Measurements from ENCODE around the gene KLHL15.
"Not testable (repeated sequence)": the region's sequence is repeated elsewhere in the genome, so short reads cannot be mapped to it uniquely, and the experiment has no call there.

KLHL15 gene, protein sequence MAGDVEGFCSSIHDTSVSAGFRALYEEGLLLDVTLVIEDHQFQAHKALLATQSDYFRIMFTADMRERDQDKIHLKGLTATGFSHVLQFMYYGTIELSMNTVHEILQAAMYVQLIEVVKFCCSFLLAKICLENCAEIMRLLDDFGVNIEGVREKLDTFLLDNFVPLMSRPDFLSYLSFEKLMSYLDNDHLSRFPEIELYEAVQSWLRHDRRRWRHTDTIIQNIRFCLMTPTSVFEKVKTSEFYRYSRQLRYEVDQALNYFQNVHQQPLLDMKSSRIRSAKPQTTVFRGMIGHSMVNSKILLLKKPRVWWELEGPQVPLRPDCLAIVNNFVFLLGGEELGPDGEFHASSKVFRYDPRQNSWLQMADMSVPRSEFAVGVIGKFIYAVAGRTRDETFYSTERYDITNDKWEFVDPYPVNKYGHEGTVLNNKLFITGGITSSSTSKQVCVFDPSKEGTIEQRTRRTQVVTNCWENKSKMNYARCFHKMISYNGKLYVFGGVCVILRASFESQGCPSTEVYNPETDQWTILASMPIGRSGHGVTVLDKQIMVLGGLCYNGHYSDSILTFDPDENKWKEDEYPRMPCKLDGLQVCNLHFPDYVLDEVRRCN

DNA sequence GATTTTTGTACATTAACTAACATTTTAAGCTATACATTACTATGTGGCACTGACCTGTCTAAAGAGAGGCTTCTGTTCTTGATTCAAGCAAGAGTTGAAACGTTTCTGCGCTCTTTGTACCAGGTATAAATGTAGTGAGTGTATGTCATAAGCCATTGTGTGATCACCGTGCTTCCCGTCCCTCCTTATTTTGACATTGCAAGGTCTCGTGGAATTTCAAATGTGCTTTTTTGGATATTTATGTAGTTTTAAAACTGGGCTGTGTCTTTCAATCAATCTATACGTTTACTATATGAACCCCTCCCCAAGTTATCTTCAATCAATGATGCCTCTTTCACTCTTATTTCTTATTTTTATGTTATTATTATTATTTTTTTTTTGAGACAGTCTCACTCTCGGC is at the start of gene KLHL15:
TSS of gene KLHL15 (minus strand) at position 101 of the 400 bp plus-strand sequence. CDS start 20,493 bp downstream, outside the sequence.
- Histone ChIP-seq H3K36me3 (ENCODE audit: insufficient read depth, low read length) (no peaks in the 10 kb centered on the region), H3K4me1 (ENCODE audit: insufficient read depth, low read length) (no peaks in the 10 kb centered on the region), H3K9ac (ENCODE audit: low read depth, low read length) (peak within 1 kb of the TSS; percentile 81), H3K9me3 (ENCODE audit: control insufficient read depth, insufficient read depth, low read length) (no peaks in the 10 kb centered on the region)

DNA sequence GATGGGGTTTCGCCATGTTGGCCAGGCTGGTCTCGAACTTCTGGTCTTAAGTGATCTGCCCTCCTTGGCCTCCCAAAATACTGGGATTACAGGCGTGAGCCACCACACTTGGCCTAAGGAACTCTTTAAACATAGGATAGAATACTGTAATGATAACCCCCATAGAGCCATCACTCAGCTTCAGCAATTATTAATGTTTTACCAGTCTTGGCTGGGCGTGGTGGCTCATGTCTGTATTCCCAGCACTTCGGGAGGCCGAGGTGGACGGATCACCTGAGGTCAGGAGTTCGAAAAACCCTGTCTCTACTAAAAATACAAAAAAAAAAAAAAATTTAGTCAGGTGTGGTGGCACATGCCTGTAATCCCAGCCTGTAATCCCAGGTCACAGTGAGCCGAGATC is 42.9 kb upstream of the KLHL15 start:
- Histone ChIP-seq H3K36me3 (ENCODE audit: insufficient read depth, low read length) (peaks cover 43% of the 10 kb centered on the region), H3K9ac (ENCODE audit: low read depth, low read length) (no peak overlapping the region), H3K9me3 (ENCODE audit: control insufficient read depth, insufficient read depth, low read length) (no peaks in the 10 kb centered on the region), H3K4me1 (ENCODE audit: insufficient read depth, low read length) (no peaks in the 10 kb centered on the region)

DNA sequence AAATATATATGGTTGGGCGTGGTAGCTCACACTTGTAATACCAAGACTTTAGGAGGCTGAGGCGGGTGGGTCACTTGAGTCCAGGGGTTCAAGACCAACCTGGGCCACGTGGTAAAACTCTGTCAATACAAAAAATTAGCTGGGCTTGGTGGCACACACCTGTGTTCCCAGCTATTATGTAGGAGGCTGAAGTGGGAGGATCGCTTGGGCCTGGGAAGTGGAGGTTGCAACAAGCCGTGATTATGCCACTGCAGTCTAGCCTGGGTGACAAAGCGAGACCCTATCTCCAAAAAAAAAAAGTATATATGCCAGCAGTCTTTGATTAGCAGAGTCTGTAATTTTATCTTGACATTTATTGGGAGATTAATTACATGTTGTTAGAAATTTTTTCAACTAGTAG is 36.5 kb upstream of the KLHL15 start:
- Histone ChIP-seq H3K9me3 (ENCODE audit: control insufficient read depth, insufficient read depth, low read length) (no peaks in the 10 kb centered on the region), H3K36me3 (ENCODE audit: insufficient read depth, low read length) (peaks cover 57% of the 10 kb centered on the region), H3K9ac (ENCODE audit: low read depth, low read length) (no peak overlapping the region), H3K4me1 (ENCODE audit: insufficient read depth, low read length) (no peaks in the 10 kb centered on the region)

DNA sequence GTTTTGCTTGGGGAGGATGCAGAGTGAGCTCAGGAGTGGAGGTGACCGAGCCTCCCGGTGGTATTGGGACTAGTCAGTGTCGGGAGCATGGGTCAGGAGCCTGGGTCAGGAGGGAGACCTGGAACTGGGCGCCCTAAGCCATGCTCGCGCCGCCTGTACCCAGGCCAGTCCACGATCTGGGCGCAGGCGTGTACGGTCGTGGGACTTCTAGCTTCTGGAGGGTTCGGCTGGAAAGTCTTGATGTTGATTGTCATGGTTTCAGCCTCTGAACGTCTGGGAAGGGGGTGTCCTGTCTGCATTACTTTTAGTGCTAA is 28.0 kb upstream of the KLHL15 start:
- Histone ChIP-seq H3K9ac (ENCODE audit: low read depth, low read length) (no peak overlapping the region), H3K36me3 (ENCODE audit: insufficient read depth, low read length) (peaks cover 24% of the 10 kb centered on the region), H3K4me1 (ENCODE audit: insufficient read depth, low read length) (no peaks in the 10 kb centered on the region), H3K9me3 (ENCODE audit: control insufficient read depth, insufficient read depth, low read length) (no peaks in the 10 kb centered on the region)

DNA sequence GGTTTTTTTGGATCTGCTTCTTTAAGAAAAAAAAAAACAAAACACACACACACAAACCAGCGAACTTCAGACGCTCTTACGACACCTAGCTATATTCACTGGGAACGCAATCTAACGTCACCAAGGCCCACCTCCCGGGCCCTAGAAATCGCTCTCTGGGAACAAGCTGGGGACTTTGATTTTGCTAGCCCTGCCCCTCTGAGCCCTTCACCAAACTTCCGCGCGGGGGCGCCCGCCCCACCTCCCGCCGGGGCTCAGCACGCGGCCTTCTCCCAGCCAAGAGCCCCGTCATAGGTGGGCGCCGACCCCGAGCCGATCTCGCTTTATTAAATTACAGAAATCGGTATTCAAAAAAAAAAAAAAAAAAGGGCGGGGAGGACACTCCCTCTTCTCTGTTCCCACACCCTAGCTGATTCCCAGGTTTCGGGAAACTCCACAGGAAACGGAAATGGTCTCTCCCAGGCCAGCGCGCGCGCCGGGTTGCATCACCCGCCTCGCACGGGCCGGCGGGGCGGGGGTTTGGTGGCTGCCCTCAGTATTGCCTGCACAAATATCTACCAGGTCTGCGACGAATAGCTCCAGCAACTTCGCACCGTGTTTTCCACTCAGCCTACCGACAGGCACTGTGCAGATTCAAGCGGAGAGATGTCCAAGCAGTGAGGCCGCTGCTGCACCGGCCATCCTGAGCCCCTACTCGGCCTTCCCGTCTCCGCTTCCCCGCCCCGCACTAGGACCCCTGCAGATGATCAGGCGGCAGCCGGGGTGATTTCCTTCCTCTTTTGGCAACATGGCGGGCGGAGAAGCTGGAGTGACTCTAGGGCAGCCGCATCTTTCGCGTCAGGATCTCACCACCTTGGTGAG is 27.4 kb upstream of the KLHL15 start, which contains the start of gene EIF2S3:
TSS of gene EIF2S3 (plus strand) at position 775 of the 861 bp plus-strand sequence. CDS start at position 788, 13 bp downstream.
- Histone ChIP-seq H3K9me3 (ENCODE audit: control insufficient read depth, insufficient read depth, low read length) (no peaks in the 10 kb centered on the region), H3K4me1 (ENCODE audit: insufficient read depth, low read length) (no peaks in the 10 kb centered on the region), H3K9ac (ENCODE audit: low read depth, low read length) (no peak within 1 kb of the TSS)

DNA sequence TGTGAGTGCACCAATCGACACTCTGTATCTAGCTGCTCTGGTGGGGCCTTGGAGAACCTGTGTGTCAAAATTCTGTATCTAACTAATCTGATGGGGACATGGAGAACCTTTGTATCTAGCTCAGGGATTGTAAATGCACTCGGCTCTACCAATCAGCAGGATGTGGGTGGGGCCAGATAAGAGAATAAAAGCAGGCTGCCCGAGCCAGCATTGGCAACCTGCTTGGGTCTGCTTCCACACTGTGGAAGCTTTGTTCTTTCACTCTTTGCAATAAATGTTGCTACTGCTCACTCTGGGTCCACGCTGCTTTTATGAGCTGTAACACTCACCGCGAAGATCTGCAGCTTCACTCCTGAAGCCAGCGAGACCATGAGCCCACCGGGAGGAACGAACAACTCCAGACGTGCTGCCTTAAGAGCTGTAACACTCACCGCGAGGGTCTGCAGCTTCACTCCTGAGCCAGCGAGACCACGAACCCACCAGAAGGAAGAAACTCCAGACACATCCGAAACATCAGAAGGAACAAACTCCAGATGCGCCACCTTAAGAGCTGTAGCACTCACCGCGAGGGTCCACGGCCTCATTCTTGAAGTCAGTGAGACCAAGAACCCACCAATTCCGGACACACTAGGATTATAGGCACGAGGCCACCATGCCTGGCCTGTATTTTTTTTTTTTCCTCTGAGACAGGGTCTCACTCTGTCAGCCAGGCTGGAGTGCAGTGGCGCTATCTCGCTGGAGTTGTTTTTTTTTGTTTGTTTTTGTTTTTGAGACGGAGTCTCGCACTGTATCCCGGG is 23.7 kb upstream of the KLHL15 start:
- H3K9ac ChIP-seq (ENCODE audit: low read depth, low read length); H3K36me3 ChIP-seq (ENCODE audit: insufficient read depth, low read length); H3K4me1 ChIP-seq (ENCODE audit: insufficient read depth, low read length); H3K9me3 ChIP-seq (ENCODE audit: control insufficient read depth, insufficient read depth, low read length): not testable (repeated sequence)

More for the DNA sequence above, 27.4 kb upstream of the KLHL15 start, which contains the start of gene EIF2S3:
- H3K36me3 ChIP-seq (ENCODE audit: insufficient read depth, low read length), result peaks cover 18% of the 10 kb centered on the region

DNA sequence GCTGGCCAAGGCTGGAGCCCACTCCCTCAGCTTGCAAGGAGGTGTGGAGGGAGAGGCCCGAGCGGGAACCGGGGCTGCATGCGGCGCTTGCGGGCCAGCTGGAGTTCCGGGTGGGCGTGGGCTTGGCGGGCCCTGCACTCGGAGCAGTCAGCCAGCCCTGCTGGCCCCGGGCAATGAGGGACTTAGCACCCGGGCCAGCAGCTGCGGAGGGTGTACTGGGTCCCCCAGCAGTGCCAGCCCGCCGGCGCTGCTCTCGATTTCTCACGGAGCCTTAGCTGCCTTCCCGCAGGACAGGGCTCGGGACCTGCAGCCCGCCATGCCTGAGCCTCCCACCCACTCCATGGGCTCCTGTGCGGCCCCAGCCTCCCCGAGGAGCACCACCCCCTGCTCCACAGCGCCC is 22.7 kb upstream of the KLHL15 start:
- H3K36me3 ChIP-seq (ENCODE audit: insufficient read depth, low read length); H3K9ac ChIP-seq (ENCODE audit: low read depth, low read length); H3K9me3 ChIP-seq (ENCODE audit: control insufficient read depth, insufficient read depth, low read length); H3K4me1 ChIP-seq (ENCODE audit: insufficient read depth, low read length): not testable (repeated sequence)

DNA sequence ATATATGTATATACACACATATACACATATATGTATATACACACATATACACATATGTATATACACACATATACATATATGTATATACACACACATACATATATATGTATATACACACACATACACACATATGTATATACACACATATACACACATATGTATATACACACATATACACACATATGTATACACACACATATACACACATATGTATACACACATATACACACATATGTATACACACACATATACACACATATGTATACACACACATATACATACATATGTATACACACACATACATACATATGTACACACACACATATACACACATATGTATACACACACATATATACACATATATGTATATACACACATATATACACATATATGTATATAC is 19.1 kb upstream of the KLHL15 start:
- H3K36me3 ChIP-seq (ENCODE audit: insufficient read depth, low read length); H3K9ac ChIP-seq (ENCODE audit: low read depth, low read length); H3K9me3 ChIP-seq (ENCODE audit: control insufficient read depth, insufficient read depth, low read length); H3K4me1 ChIP-seq (ENCODE audit: insufficient read depth, low read length): not testable (repeated sequence)

DNA sequence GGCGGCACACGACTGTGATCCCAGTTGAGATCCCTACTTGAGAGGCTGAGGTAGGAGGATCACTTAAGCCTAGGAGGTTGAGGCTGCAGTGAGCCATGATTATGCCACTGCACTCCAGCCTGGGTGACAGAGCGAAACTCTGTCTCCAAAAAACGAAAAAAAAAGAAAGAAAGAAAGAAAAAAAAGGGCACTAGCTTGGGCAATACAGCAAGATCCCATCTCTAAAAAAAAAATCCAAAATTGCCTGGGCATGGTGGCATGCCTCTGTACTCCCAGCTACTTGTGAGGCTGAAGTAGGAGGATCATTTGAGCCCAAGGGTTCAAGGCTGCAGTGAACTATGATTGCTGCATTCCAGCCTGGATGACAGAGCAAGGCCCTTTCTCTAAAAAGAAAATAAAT is 10.7 kb upstream of the KLHL15 start:
- H3K36me3 ChIP-seq (ENCODE audit: insufficient read depth, low read length), result no peaks in the 10 kb centered on the region
- H3K4me1 ChIP-seq (ENCODE audit: insufficient read depth, low read length), result no peaks in the 10 kb centered on the region
- no peaks in the 10 kb centered on the region for H3K9me3 ChIP-seq (ENCODE audit: control insufficient read depth, insufficient read depth, low read length)
- no peak overlapping the region for H3K9ac ChIP-seq (ENCODE audit: low read depth, low read length)

GRCh38 chrX:24034485-24034884 is 7.5 kb upstream of the KLHL15 start:
- no peaks in the 10 kb centered on the region for H3K4me1 ChIP-seq (ENCODE audit: insufficient read depth, low read length)
- H3K36me3 ChIP-seq (ENCODE audit: insufficient read depth, low read length), result no peaks in the 10 kb centered on the region
- H3K9me3 ChIP-seq (ENCODE audit: control insufficient read depth, insufficient read depth, low read length), result no peaks in the 10 kb centered on the region
- no peak overlapping the region for H3K9ac ChIP-seq (ENCODE audit: low read depth, low read length)

DNA sequence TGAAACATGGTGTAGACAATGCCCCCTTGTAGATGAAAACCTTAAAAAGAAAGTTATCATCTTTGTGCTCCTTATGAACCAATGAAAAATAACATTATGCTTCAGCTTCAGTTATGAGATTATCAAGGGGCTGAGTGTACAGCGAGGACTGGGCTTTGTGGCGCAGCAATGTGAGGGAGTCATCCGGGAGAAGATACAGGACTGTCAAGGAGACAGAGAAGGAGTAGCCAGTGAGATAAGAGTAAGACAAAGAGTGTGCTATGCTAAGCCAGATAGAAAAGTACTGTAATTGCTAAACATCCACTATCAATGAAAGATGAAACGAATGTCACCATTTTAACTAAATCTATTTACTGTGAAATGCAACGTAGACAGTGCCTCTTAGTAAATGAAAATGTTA is 3.6 kb upstream of the KLHL15 start:
- Histone ChIP-seq H3K9ac (ENCODE audit: low read depth, low read length) (no peak overlapping the region), H3K4me1 (ENCODE audit: insufficient read depth, low read length) (no peaks in the 10 kb centered on the region), H3K9me3 (ENCODE audit: control insufficient read depth, insufficient read depth, low read length) (no peaks in the 10 kb centered on the region), H3K36me3 (ENCODE audit: insufficient read depth, low read length) (no peaks in the 10 kb centered on the region)

GRCh38 chrX:24027985-24028384 is 999 bp upstream of the KLHL15 start:
- H3K4me1 ChIP-seq (ENCODE audit: insufficient read depth, low read length), result no peaks in the 10 kb centered on the region
- no peaks in the 10 kb centered on the region for H3K9me3 ChIP-seq (ENCODE audit: control insufficient read depth, insufficient read depth, low read length)
- no peak overlapping the region for H3K9ac ChIP-seq (ENCODE audit: low read depth, low read length)
- no peaks in the 10 kb centered on the region for H3K36me3 ChIP-seq (ENCODE audit: insufficient read depth, low read length)

GRCh38 chrX:24026432-24026831 is 554 bp downstream of the KLHL15 start:
- no peaks in the 10 kb centered on the region for H3K9me3 ChIP-seq (ENCODE audit: control insufficient read depth, insufficient read depth, low read length)
- no peaks in the 10 kb centered on the region for H3K4me1 ChIP-seq (ENCODE audit: insufficient read depth, low read length)
- H3K9ac ChIP-seq (ENCODE audit: low read depth, low read length), result peak overlapping the region; percentile 81
- H3K36me3 ChIP-seq (ENCODE audit: insufficient read depth, low read length), result no peaks in the 10 kb centered on the region

Measured in ES-I3 (cell line).